SK-N-SH (cell line): ENCODE measurements around the gene TMEM202. TPM values are rescaled to one million over a fixed set of nuclear protein-coding genes. Genes with fewer than 3 reads are reported as not detected.

ENCODE experiments used
- CTCF ChIA-PET: fragments of 300-600, 350-600 bp; formaldehyde crosslinking; extraction: SDS; loops from one replicate; lab custom pipeline; 2021; lab: Yijun Ruan, JAX
- POLR2A ChIA-PET: fragments of 350-600 bp; sonication (Branson Sonifier 250); formaldehyde crosslinking; extraction: SDS; loops from one replicate; lab custom pipeline; 2020; ENCODE audit warnings: antibody characterized with exemption, inconsistent platforms; lab: Yijun Ruan, JAX
- DNase-seq: peaks from one replicate; pipeline ENCODE4 v3.0.0; 2012
- H2AFZ ChIP-seq: fragments of 200-600 bp; sonication (generic); 2 replicates; pipeline ENCODE4 v1.8.1; 2016; ENCODE audit warnings: antibody characterized with exemption, mild to moderate bottlenecking, low read depth
- H3F3A ChIP-seq: fragments of 200-600 bp; sonication (generic); replicated peaks from 2 replicates; pipeline ENCODE3; 2016; ENCODE audit warnings: antibody characterized with exemption, mild to moderate bottlenecking; ENCODE audit not compliant: insufficient read depth
- H3K27ac ChIP-seq, 2 experiments: fragments of 200-500 bp in 1 of 2; fragments of 200-600 bp in 1 of 2; sonication (Bioruptor generic) in 1 of 2; sonication (generic), shearing (Covaris generic) in 1 of 2; 2 replicates each; pipeline versions ENCODE4 v1.5.1 to v1.6.1; 2014 to 2016; ENCODE audit warnings: low read depth in 2 of 2, inconsistent platforms in 1 of 2, low read length in 1 of 2, mild to moderate bottlenecking in 1 of 2, mixed read lengths in 1 of 2
- H3K27me3 ChIP-seq: fragments of 200-600 bp; sonication (generic), shearing (Covaris generic); 2 replicates; pipeline ENCODE4 v1.6.1; 2016; ENCODE audit warnings: mixed run types; ENCODE audit not compliant: insufficient read depth
- H3K36me3 ChIP-seq, 2 experiments: fragments of 200-500 bp in 1 of 2; fragments of 200-600 bp in 1 of 2; sonication (Bioruptor generic) in 1 of 2; sonication (generic) in 1 of 2; replicated peaks in 1 of 2; 2 replicates each; pipeline versions ENCODE3 to v1.5.1; 2014 to 2016; ENCODE audit warnings: low read length in 1 of 2, mild to moderate bottlenecking in 1 of 2; ENCODE audit not compliant: insufficient read depth in 2 of 2, control insufficient read depth in 1 of 2
- H3K4me1 ChIP-seq, 2 experiments: fragments of 200-500 bp in 1 of 2; fragments of 200-600 bp in 1 of 2; sonication (Bioruptor generic) in 1 of 2; sonication (generic), shearing (Covaris generic) in 1 of 2; 2 replicates each; pipeline versions ENCODE4 v1.5.1 to v1.6.1; 2014 to 2016; ENCODE audit warnings: low read depth in 1 of 2, low read length in 1 of 2, mixed run types in 1 of 2; ENCODE audit not compliant: insufficient read depth in 2 of 2, control insufficient read depth in 1 of 2
- H3K4me2 ChIP-seq: fragments of 200-600 bp; sonication (generic), shearing (Covaris generic); 2 replicates; pipeline ENCODE4 v1.6.1; 2017; ENCODE audit warnings: mixed run types
- H3K4me3 ChIP-seq, 2 experiments: fragments of 200-500 bp in 1 of 2; fragments of 200-600 bp in 1 of 2; sonication (Bioruptor generic) in 1 of 2; sonication (generic), shearing (Covaris generic) in 1 of 2; 2 replicates each; pipeline versions ENCODE4 v1.5.1 to v1.8.1; 2014 to 2016; ENCODE audit warnings: low read depth in 2 of 2, inconsistent platforms in 1 of 2, low read length in 1 of 2, mild to moderate bottlenecking in 1 of 2, mixed read lengths in 1 of 2, moderate library complexity in 1 of 2
- H3K79me2 ChIP-seq: fragments of 200-600 bp; sonication (generic); 2 replicates; pipeline ENCODE4 v1.8.1; 2017; ENCODE audit warnings: mild to moderate bottlenecking; ENCODE audit not compliant: insufficient read depth
- H3K9ac ChIP-seq: fragments of 200-600 bp; sonication (generic); 2 replicates; pipeline ENCODE4 v1.6.1; 2017; ENCODE audit warnings: mixed run types
- H3K9me2 ChIP-seq: fragments of 200-600 bp; sonication (generic); 2 replicates; pipeline ENCODE4 v1.6.1; 2017; ENCODE audit warnings: mixed run types
- H3K9me3 ChIP-seq: fragments of 200-600 bp; sonication (generic); 2 replicates; pipeline ENCODE4 v1.6.1; 2017; ENCODE audit warnings: mixed run types, mild to moderate bottlenecking, moderate library complexity
- H4K20me1 ChIP-seq: fragments of 200-600 bp; sonication (generic); 2 replicates; pipeline ENCODE4 v1.6.1; 2017; ENCODE audit warnings: mild to moderate bottlenecking, mixed run types; ENCODE audit not compliant: insufficient read depth
- ELF1 ChIP-seq: IDR thresholded peaks from 2 replicates; pipeline ENCODE4 v1.4.0; 2012
- EP300 ChIP-seq, 2 experiments: IDR thresholded peaks; 2 replicates each; pipeline versions ENCODE4 v1.4.0 to v1.6.1; 2012; ENCODE audit warnings: borderline replicate concordance in 1 of 2, low read depth in 1 of 2, low read length in 1 of 2
- FOXM1 ChIP-seq: IDR thresholded peaks from 2 replicates; pipeline ENCODE4 v1.4.0; 2012; ENCODE audit warnings: low read depth, mild to moderate bottlenecking
- GABPA ChIP-seq: IDR thresholded peaks from 2 replicates; pipeline ENCODE4 v1.4.0; 2012; ENCODE audit warnings: low read depth, mild to moderate bottlenecking
- IRF3 ChIP-seq: fragments of 150-350 bp; IDR thresholded peaks from 2 replicates; pipeline ENCODE4 v1.6.1; 2016; ENCODE audit warnings: mild to moderate bottlenecking, low read depth, low read length
- MXI1 ChIP-seq: IDR thresholded peaks from 2 replicates; pipeline ENCODE4 v1.6.1; 2012; ENCODE audit warnings: mild to moderate bottlenecking, low read depth, low read length, improper control_type of control experiment
- NFIC ChIP-seq: IDR thresholded peaks from 2 replicates; pipeline ENCODE4 v1.4.0; 2012; ENCODE audit warnings: borderline replicate concordance
- PBX3 ChIP-seq: IDR thresholded peaks from 2 replicates; pipeline ENCODE4; 2012
- SMC3 ChIP-seq: IDR thresholded peaks from 2 replicates; pipeline ENCODE4 v1.6.1; 2012; ENCODE audit warnings: low read depth, low read length, improper control_type of control experiment
- TCF12 ChIP-seq: IDR thresholded peaks from 2 replicates; pipeline ENCODE4 v1.4.0; 2012
- TEAD4 ChIP-seq: IDR thresholded peaks from 2 replicates; pipeline ENCODE4 v1.4.0; 2012; ENCODE audit warnings: mild to moderate bottlenecking, borderline replicate concordance; ENCODE audit not compliant: insufficient read depth
- ZBTB33 ChIP-seq: IDR thresholded peaks from 2 replicates; pipeline ENCODE4 v1.4.0; 2012; ENCODE audit warnings: low read depth, borderline replicate concordance
- WGBS: methylation state at CpG from one replicate; pipeline ENCODE4 v1.1.6; 2017; ENCODE audit warnings: low lambda C conversion rate; 5-methylcytosine and 5-hydroxymethylcytosine counted together
- polyA plus RNA-seq, 3 experiments: library from polyadenylated mRNA; depleted of rRNA; stranded (reverse); fragments of >200 nt; gene quantifications; 2 replicates each; pipeline ENCODE4 v1.2.3, GENCODE V29; 2012
- TF ChIP-seq, protein P1 (sequence below): IDR thresholded peaks from 2 replicates; pipeline ENCODE4 v1.6.1; 2012; ENCODE audit warnings: mild to moderate bottlenecking, low read depth, low read length, moderate library complexity
- TF ChIP-seq, protein P2 (sequence below): fragments of 200-600 bp; sonication (generic); IDR thresholded peaks from 2 replicates; pipeline ENCODE4 v1.6.1; 2017; ENCODE audit warnings: antibody characterized with exemption, mild to moderate bottlenecking, moderate library complexity

TMEM202 gene
- polyA plus RNA-seq, 1 of the 3 experiments (the other 2 are of a cell fraction) = not detected

DNA sequence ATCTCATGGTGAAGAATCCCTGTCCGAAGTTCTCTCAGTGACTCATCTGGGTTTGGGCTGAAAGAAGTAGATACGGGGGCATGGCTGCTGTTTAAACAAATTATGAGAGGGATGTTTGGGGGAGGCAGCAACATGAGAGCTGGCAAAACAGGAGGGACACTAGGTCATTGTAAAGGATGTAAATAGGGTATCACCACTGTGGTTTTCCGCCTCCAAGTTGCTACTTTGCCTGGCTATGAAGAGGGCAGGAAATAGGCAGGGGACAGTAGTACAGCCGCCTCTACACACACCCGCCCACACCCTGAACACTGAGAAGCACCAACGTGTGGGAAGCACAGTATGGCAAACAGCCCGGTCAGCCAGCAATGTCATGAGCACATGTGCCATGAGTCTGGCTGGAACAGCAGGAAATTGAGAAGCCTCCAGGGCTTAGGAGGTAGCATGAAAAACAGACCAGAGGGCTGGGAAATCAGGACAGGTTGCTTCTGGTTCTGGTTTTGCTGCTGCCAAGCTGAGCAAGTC, 39.4 kb upstream of the TMEM202 start:
- POLR2A ChIA-PET = no interaction called here
- Histone ChIP-seq H3K4me2 (peak overlapping the region; percentile 18; the same call in 1 of the 2 replicates), H3K27me3 (no peaks in the 10 kb centered on the region), H3F3A (no peaks in the 10 kb centered on the region), H3K36me3 (peaks cover 2 to 29% of the 10 kb centered on the region in 2 experiments), H2AFZ (no peak overlapping the region), H3K27ac (peak overlapping the region; percentile 28 to 77; a peak in 2 of 4 replicates), H4K20me1 (no peaks in the 10 kb centered on the region; the same call in 1 of the 2 replicates), H3K79me2 (peaks cover 10% of the 10 kb centered on the region), H3K9me2 (no peaks in the 10 kb centered on the region), H3K9me3 (no peaks in the 10 kb centered on the region), H3K9ac (no peak overlapping the region), H3K4me3 (no peak overlapping the region), H3K4me1 (peaks cover 0 to 18% of the 10 kb centered on the region in 2 experiments; a peak in 2 of 4 replicates)
- DNase-seq = peak; percentile 35
- 53% methylated on average over 7 of the region's 7 CpGs for WGBS
- TF ChIP-seq MXI1 (peak; percentile 96), TEAD4 (no peak), TCF12 (no peak), SMC3 (no peak), ELF1 (no peak), PBX3 (no peak), EP300 (IDR thresholded peaks at IDR 0.05; ENCODE audit: borderline replicate concordance in 1 of 2, low read depth in 1 of 2, low read length in 1 of 2) (peak in 1 of 2 experiments; percentile 41; a peak in 1 of 4 replicates), IRF3 (no peak)
- TF ChIP-seq, protein P1, sequence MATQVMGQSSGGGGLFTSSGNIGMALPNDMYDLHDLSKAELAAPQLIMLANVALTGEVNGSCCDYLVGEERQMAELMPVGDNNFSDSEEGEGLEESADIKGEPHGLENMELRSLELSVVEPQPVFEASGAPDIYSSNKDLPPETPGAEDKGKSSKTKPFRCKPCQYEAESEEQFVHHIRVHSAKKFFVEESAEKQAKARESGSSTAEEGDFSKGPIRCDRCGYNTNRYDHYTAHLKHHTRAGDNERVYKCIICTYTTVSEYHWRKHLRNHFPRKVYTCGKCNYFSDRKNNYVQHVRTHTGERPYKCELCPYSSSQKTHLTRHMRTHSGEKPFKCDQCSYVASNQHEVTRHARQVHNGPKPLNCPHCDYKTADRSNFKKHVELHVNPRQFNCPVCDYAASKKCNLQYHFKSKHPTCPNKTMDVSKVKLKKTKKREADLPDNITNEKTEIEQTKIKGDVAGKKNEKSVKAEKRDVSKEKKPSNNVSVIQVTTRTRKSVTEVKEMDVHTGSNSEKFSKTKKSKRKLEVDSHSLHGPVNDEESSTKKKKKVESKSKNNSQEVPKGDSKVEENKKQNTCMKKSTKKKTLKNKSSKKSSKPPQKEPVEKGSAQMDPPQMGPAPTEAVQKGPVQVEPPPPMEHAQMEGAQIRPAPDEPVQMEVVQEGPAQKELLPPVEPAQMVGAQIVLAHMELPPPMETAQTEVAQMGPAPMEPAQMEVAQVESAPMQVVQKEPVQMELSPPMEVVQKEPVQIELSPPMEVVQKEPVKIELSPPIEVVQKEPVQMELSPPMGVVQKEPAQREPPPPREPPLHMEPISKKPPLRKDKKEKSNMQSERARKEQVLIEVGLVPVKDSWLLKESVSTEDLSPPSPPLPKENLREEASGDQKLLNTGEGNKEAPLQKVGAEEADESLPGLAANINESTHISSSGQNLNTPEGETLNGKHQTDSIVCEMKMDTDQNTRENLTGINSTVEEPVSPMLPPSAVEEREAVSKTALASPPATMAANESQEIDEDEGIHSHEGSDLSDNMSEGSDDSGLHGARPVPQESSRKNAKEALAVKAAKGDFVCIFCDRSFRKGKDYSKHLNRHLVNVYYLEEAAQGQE = no peak
- CTCF ChIA-PET = interaction anchor here (0.6 to 1.4 kb wide), 2 partner anchors 11 to 46 kb away, joined by 3 to 5 read pairs; no protein-coding TSS in a partner anchor

- no peak overlapping the region for H2AFZ ChIP-seq
- no peak overlapping the region for H3K27ac ChIP-seq
- no peak overlapping the region for H3K4me2 ChIP-seq
- POLR2A ChIA-PET = interaction anchor here (0.8 kb wide), 1 partner anchor 14 kb away, joined by 4 read pairs; no protein-coding TSS in a partner anchor
- no peak overlapping the region for H3K9ac ChIP-seq
- no peaks in the 10 kb centered on the region; the same call in 1 of the 2 replicates for H4K20me1 ChIP-seq
- H3K36me3 ChIP-seq = peaks cover 0 to 9% of the 10 kb centered on the region in 2 experiments
- no peak for DNase-seq
- H3K4me1 ChIP-seq = peaks cover 0 to 18% of the 10 kb centered on the region in 2 experiments; a peak in 2 of 4 replicates
- no peak overlapping the region for H3K4me3 ChIP-seq
- WGBS = 97% methylated on average over 1 of the region's 1 CpG
- H3K27me3 ChIP-seq = no peaks in the 10 kb centered on the region
- CTCF ChIA-PET = no interaction called here
- no peaks in the 10 kb centered on the region for H3K9me3 ChIP-seq
- no peaks in the 10 kb centered on the region for H3F3A ChIP-seq
- no peak for TF ChIP-seq GABPA
- TF ChIP-seq, protein P2, sequence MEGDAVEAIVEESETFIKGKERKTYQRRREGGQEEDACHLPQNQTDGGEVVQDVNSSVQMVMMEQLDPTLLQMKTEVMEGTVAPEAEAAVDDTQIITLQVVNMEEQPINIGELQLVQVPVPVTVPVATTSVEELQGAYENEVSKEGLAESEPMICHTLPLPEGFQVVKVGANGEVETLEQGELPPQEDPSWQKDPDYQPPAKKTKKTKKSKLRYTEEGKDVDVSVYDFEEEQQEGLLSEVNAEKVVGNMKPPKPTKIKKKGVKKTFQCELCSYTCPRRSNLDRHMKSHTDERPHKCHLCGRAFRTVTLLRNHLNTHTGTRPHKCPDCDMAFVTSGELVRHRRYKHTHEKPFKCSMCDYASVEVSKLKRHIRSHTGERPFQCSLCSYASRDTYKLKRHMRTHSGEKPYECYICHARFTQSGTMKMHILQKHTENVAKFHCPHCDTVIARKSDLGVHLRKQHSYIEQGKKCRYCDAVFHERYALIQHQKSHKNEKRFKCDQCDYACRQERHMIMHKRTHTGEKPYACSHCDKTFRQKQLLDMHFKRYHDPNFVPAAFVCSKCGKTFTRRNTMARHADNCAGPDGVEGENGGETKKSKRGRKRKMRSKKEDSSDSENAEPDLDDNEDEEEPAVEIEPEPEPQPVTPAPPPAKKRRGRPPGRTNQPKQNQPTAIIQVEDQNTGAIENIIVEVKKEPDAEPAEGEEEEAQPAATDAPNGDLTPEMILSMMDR = no peak
- no peak for TF ChIP-seq FOXM1
- no peak for TF ChIP-seq ZBTB33
- no peak for TF ChIP-seq NFIC
- peaks cover 10% of the 10 kb centered on the region for H3K79me2 ChIP-seq
- H3K9me2 ChIP-seq = no peaks in the 10 kb centered on the region
Observed at GRCh38 chr15:72361176-72361575, 36.9 kb upstream of the TMEM202 start.
